ENCODE data around the gene MYO5C. TPM values are rescaled to one million over a fixed set of nuclear protein-coding genes. Genes with fewer than 3 reads are reported as not detected.

MYO5C gene
- total RNA-seq, 1 experiment from 2014 or later: 28.2 TPM

DNA sequence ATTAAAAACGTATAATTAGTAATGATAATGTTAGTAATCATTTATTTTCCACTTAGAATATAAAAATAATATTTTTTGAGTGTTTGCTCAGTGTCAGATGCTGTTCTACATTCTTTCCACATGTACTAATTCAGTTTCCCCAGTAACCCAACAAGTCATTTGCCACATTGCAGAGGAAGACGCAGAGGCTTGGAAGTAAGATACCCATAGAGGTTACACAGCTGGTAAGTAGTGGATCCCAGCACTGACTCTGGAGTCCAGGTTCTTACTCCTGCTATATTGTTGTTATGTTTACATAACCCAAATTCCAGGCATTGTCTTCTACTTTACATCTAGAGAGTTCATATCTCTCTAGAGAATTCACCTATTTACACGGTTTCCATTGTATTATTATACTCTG, 48.2 kb upstream of the MYO5C start:
- TF ChIP-seq TCF7L2 (IDR thresholded peaks at IDR 0.05; ENCODE audit: low read depth, low read length): no peak
- TF ChIP-seq, protein P1, sequence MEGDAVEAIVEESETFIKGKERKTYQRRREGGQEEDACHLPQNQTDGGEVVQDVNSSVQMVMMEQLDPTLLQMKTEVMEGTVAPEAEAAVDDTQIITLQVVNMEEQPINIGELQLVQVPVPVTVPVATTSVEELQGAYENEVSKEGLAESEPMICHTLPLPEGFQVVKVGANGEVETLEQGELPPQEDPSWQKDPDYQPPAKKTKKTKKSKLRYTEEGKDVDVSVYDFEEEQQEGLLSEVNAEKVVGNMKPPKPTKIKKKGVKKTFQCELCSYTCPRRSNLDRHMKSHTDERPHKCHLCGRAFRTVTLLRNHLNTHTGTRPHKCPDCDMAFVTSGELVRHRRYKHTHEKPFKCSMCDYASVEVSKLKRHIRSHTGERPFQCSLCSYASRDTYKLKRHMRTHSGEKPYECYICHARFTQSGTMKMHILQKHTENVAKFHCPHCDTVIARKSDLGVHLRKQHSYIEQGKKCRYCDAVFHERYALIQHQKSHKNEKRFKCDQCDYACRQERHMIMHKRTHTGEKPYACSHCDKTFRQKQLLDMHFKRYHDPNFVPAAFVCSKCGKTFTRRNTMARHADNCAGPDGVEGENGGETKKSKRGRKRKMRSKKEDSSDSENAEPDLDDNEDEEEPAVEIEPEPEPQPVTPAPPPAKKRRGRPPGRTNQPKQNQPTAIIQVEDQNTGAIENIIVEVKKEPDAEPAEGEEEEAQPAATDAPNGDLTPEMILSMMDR (IDR thresholded peaks at IDR 0.05): no peak
- TF ChIP-seq, protein P2, sequence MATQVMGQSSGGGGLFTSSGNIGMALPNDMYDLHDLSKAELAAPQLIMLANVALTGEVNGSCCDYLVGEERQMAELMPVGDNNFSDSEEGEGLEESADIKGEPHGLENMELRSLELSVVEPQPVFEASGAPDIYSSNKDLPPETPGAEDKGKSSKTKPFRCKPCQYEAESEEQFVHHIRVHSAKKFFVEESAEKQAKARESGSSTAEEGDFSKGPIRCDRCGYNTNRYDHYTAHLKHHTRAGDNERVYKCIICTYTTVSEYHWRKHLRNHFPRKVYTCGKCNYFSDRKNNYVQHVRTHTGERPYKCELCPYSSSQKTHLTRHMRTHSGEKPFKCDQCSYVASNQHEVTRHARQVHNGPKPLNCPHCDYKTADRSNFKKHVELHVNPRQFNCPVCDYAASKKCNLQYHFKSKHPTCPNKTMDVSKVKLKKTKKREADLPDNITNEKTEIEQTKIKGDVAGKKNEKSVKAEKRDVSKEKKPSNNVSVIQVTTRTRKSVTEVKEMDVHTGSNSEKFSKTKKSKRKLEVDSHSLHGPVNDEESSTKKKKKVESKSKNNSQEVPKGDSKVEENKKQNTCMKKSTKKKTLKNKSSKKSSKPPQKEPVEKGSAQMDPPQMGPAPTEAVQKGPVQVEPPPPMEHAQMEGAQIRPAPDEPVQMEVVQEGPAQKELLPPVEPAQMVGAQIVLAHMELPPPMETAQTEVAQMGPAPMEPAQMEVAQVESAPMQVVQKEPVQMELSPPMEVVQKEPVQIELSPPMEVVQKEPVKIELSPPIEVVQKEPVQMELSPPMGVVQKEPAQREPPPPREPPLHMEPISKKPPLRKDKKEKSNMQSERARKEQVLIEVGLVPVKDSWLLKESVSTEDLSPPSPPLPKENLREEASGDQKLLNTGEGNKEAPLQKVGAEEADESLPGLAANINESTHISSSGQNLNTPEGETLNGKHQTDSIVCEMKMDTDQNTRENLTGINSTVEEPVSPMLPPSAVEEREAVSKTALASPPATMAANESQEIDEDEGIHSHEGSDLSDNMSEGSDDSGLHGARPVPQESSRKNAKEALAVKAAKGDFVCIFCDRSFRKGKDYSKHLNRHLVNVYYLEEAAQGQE (IDR thresholded peaks at IDR 0.05; ENCODE audit: insufficient read depth in 1 of 2, low read depth in 2 of 2, low read length in 1 of 2): no peak
- no peak for TF ChIP-seq POLR2AphosphoS5 (IDR thresholded peaks at IDR 0.05; ENCODE audit: low read depth, low read length)
- no peak for TF ChIP-seq SIN3A (IDR thresholded peaks at IDR 0.05; ENCODE audit: borderline replicate concordance, insufficient read depth, low read depth, low read length)
- ChIA-PET CTCF (no interaction called here), POLR2A (no interaction called here)
- in situ Hi-C loops (cut with HindIII; ENCODE audit: low pct_unique_long_range_greater_than_20kb, low sequenced_read_pairs): no loop called here
- H3K4me1 ChIP-seq (ENCODE audit: control insufficient read depth, insufficient read depth, low read length): no peaks in the 10 kb centered on the region
- H3K4me3 ChIP-seq (ENCODE audit: low read depth in 2 of 2, low read length in 2 of 2): no peak overlapping the region
- intact Hi-C loops (cut with micrococcal nuclease; ENCODE audit: unreplicated experiment): no loop called here
- ATAC-seq (no peak), DNase-seq (ENCODE audit: low read depth, low spot score) (no peak)
- BruUV-seq (replicated peaks): no TSS peak
- H3K27ac ChIP-seq (ENCODE audit: low read length): no peak overlapping the region
- no peaks in the 10 kb centered on the region for H3K27me3 ChIP-seq (ENCODE audit: control insufficient read depth, insufficient read depth, low read length)
- no peaks in the 10 kb centered on the region for H3K9me3 ChIP-seq (ENCODE audit: control insufficient read depth, insufficient read depth, low read depth, low read length)
- H3K36me3 ChIP-seq (ENCODE audit: control insufficient read depth, insufficient read depth, low read length): no peaks in the 10 kb centered on the region; the same call in 1 of the 2 replicates

DNA sequence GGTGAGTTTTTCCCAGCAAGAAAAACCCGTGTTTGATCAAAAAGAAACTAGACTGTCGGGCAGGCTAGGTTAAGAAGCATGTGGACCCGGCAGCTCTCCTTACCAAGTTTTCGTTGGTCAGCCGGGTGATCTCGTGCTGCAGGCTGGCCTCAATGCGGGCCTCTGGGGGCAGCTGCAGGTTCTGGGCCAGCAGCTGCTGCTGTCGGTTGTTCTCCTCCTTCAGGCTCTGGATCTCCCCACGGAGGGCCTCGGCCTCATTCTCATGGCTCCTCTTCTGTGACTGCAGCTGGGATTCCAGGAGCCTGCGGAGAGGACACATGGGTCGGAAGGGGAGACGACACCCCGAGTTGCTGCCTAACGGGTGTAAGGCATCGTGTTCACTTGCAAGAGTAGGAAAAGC, 44.5 kb upstream of the MYO5C start:
- TF ChIP-seq POLR2AphosphoS5 (IDR thresholded peaks at IDR 0.05; ENCODE audit: low read depth, low read length) (no peak), TCF7L2 (IDR thresholded peaks at IDR 0.05; ENCODE audit: low read depth, low read length) (no peak), SIN3A (IDR thresholded peaks at IDR 0.05; ENCODE audit: borderline replicate concordance, insufficient read depth, low read depth, low read length) (no peak)
- TF ChIP-seq, protein P2 (IDR thresholded peaks at IDR 0.05; ENCODE audit: insufficient read depth in 1 of 2, low read depth in 2 of 2, low read length in 1 of 2): no peak
- TF ChIP-seq, protein P1 (IDR thresholded peaks at IDR 0.05): no peak
- no TSS peak for BruUV-seq (replicated peaks)
- Histone ChIP-seq H3K9me3 (ENCODE audit: control insufficient read depth, insufficient read depth, low read depth, low read length) (no peaks in the 10 kb centered on the region), H3K27ac (ENCODE audit: low read length) (no peak overlapping the region), H3K4me1 (ENCODE audit: control insufficient read depth, insufficient read depth, low read length) (peaks cover 15% of the 10 kb centered on the region), H3K4me3 (ENCODE audit: low read depth in 2 of 2, low read length in 2 of 2) (no peak overlapping the region), H3K36me3 (ENCODE audit: control insufficient read depth, insufficient read depth, low read length) (no peaks in the 10 kb centered on the region), H3K27me3 (ENCODE audit: control insufficient read depth, insufficient read depth, low read length) (no peaks in the 10 kb centered on the region)
- POLR2A ChIA-PET: no interaction called here
- DNase-seq (ENCODE audit: low read depth, low spot score): no peak
- CTCF ChIA-PET: no interaction called here
- in situ Hi-C loops (cut with HindIII; ENCODE audit: low pct_unique_long_range_greater_than_20kb, low sequenced_read_pairs): no loop called here
- intact Hi-C loops (cut with micrococcal nuclease; ENCODE audit: unreplicated experiment): no loop called here
- ATAC-seq: no peak

All from Panc1 (cell line).